CD14-positive monocyte (primary cell): Measurements from ENCODE around the gene ANO6. TPM values are rescaled to one million over a fixed set of nuclear protein-coding genes. Genes with fewer than 3 reads are reported as not detected.

Source experiments
- DNase-seq, 3 donors: peaks; one replicate each; pipeline ENCODE4 v3.0.0-alpha.2; 2011 to 2022
- H2AFZ ChIP-seq: 2 replicates; pipeline ENCODE4 v1.6.0; 2012; ENCODE audit warnings: mild to moderate bottlenecking, low read depth, low read length, inconsistent platforms; ENCODE audit not compliant: insufficient read depth, poor library complexity, severe bottlenecking
- H3K27ac ChIP-seq, 2 donors: 1 replicate in 1 of 2; 2 replicates in 1 of 2; pipeline ENCODE4 v1.5.1; 2012 to 2013; ENCODE audit warnings: low read length in 2 of 2, control low read depth in 1 of 2, inconsistent platforms in 1 of 2, low read depth in 1 of 2, mild to moderate bottlenecking in 1 of 2
- H3K27me3 ChIP-seq, 2 donors: one replicate each; pipeline versions ENCODE4 v1.6.0 to v1.6.1; 2011 to 2013; ENCODE audit warnings: low read length in 2 of 2; ENCODE audit not compliant: control insufficient read depth in 2 of 2, insufficient read depth in 2 of 2
- H3K36me3 ChIP-seq, 2 donors: replicated peaks in 1 of 2; 1 replicate in 1 of 2; 2 replicates in 1 of 2; pipeline versions ENCODE4 v1.5.1 to v1.6.1; 2012 to 2013; ENCODE audit warnings: low read length in 2 of 2, control low read depth in 1 of 2, inconsistent platforms in 1 of 2, mild to moderate bottlenecking in 1 of 2; ENCODE audit not compliant: insufficient read depth in 2 of 2, control insufficient read depth in 1 of 2
- H3K4me1 ChIP-seq, 2 donors: 1 replicate in 1 of 2; 2 replicates in 1 of 2; pipeline versions ENCODE4 v1.5.1 to v1.6.1; 2012 to 2013; ENCODE audit warnings: low read length in 2 of 2, control low read depth in 1 of 2, inconsistent platforms in 1 of 2, mild to moderate bottlenecking in 1 of 2, moderate library complexity in 1 of 2; ENCODE audit not compliant: insufficient read depth in 2 of 2, control insufficient read depth in 1 of 2
- H3K4me2 ChIP-seq: replicated peaks from 2 replicates; pipeline ENCODE3; 2012; ENCODE audit warnings: low read length, moderate library complexity, mild to moderate bottlenecking; ENCODE audit not compliant: poor library complexity, severe bottlenecking; ENCODE audit errors: extremely low read depth
- H3K4me3 ChIP-seq, 3 experiments: fragments of 200-600 bp in 1 of 3; sonication (generic) in 1 of 3; replicated peaks in 1 of 3; 1 replicate in 2 of 3; 2 replicates in 1 of 3; pipeline ENCODE4 v1.5.1; 2011 to 2013; ENCODE audit warnings: low read length in 3 of 3, mild to moderate bottlenecking in 3 of 3, control low read depth in 2 of 3, low read depth in 2 of 3, inconsistent platforms in 1 of 3, moderate library complexity in 1 of 3
- H3K79me2 ChIP-seq: 2 replicates; pipeline ENCODE4 v1.6.0; 2012; ENCODE audit warnings: mild to moderate bottlenecking, control low read depth, inconsistent platforms, low read length, moderate library complexity; ENCODE audit not compliant: insufficient read depth
- H3K9ac ChIP-seq: 2 replicates; pipeline ENCODE4 v1.6.0; 2017; ENCODE audit warnings: low read length, mild to moderate bottlenecking; ENCODE audit not compliant: insufficient read depth, poor library complexity, severe bottlenecking
- H3K9me3 ChIP-seq, 2 donors: replicated peaks in 1 of 2; 1 replicate in 1 of 2; 2 replicates in 1 of 2; pipeline versions ENCODE4 v1.5.1 to v1.6.1; 2012 to 2013; ENCODE audit warnings: low read length in 2 of 2, control low read depth in 1 of 2; ENCODE audit not compliant: control insufficient read depth in 1 of 2, insufficient read depth in 1 of 2
- H4K20me1 ChIP-seq: 2 replicates; pipeline ENCODE4 v1.6.0; 2012; ENCODE audit warnings: mild to moderate bottlenecking, low read length, control low read depth, moderate library complexity; ENCODE audit not compliant: insufficient read depth
- H3K27ac Mint-ChIP-seq, 7 donors: one replicate each; pipeline ENCODE4 v1.8.0; 2020; ENCODE audit warnings: mild to moderate bottlenecking in 7 of 7, mixed read lengths in 7 of 7, moderate library complexity in 6 of 7, inconsistent platforms in 2 of 7
- H3K27me3 Mint-ChIP-seq, 3 donors: one replicate each; pipeline ENCODE4 v1.8.0; 2021 to 2022; ENCODE audit warnings: low read depth in 3 of 3, mild to moderate bottlenecking in 3 of 3, mixed read lengths in 3 of 3, moderate library complexity in 3 of 3, inconsistent platforms in 1 of 3
- H3K36me3 Mint-ChIP-seq, 2 donors: one replicate each; pipeline ENCODE4 v1.8.0; 2020; ENCODE audit warnings: mixed read lengths in 2 of 2, inconsistent platforms in 1 of 2, mild to moderate bottlenecking in 1 of 2
- H3K4me1 Mint-ChIP-seq: one replicate; pipeline ENCODE4 v1.8.0; 2020; ENCODE audit warnings: mild to moderate bottlenecking, mixed read lengths
- H3K4me3 Mint-ChIP-seq, 2 donors: one replicate each; pipeline ENCODE4 v1.8.0; 2020; ENCODE audit warnings: mild to moderate bottlenecking in 2 of 2, mixed read lengths in 2 of 2, moderate library complexity in 1 of 2
- H3K9me3 Mint-ChIP-seq, 7 donors: one replicate each; pipeline ENCODE4 v1.8.0; 2020 to 2022; ENCODE audit warnings: mixed read lengths in 7 of 7, mild to moderate bottlenecking in 6 of 7, moderate library complexity in 6 of 7, inconsistent platforms in 2 of 7
- WGBS: methylation state at CpG from one replicate; pipeline ENCODE4 v1.1.5; 2013; ENCODE audit warnings: missing lambda C conversion rate; ENCODE audit not compliant: insufficient coverage; 5-methylcytosine and 5-hydroxymethylcytosine counted together
- intact Hi-C, 2 donors: fragments of 100-400 bp; cut with micrococcal nuclease; formaldehyde crosslinking; loops; one replicate each; pipeline versions ENCODE4 v1.15.0 to v1.15.1; 2023
- polyA plus RNA-seq, 3 donors: library from polyadenylated mRNA; depleted of rRNA in 1 of 3; unstranded in 2 of 3; stranded (reverse) in 1 of 3; fragments of 300-500 nt in 2 of 3; fragments of >200 nt in 1 of 3; fragmentation: Illumina TruSeq in 2 of 3; gene quantifications; 1 replicate in 2 of 3; 2 replicates in 1 of 3; pipeline ENCODE4 v1.2.3, GENCODE V29; 2012 to 2021
- TF ChIP-seq, protein P1 (sequence below): fragments of 200-600 bp; IDR thresholded peaks from one replicate; pipeline ENCODE4 v1.8.0; 2022; ENCODE audit warnings: antibody characterized with exemption, mild to moderate bottlenecking

ANO6 gene
- polyA plus RNA-seq, 3 donors = 20.2 to 48.7 (median 34.1) TPM

DNA sequence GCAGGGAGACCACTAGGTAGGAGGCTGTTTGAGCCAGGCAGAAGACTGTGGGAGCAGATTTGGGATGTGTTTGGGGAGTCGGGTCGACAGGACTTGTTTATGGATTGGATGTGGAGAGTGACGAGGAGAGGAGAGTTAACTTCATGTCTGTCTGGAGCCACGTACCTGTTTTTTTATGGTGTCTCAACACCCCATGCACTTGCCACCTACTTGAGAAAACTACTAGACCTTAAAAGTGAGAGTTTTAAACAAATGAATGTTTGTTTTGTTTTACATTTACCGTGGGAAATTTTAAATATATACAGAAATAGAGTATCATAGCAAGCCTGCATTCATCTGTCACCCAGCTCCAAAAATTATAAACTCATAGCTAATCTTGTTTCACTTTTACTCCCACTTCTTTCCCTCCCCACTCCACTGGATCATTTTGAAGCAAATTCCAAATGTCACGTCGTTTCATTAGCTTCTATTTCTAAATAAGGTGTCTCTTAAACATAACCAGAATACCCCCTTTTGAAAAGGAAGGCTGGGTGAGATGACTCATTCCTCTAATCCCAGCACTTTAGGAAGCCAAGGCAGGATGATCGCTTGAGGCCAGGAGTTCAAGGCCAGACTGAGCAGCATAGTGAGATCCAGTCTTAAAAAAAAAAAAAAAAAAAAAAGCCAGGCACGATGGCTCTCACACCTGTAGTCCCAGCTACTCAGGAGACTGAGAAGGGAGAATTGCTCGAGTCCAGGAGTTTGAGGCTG, 136.2 kb downstream of the ANO6 start:
- no peaks in the 10 kb centered on the region for H3K79me2 ChIP-seq
- H3K4me2 ChIP-seq = no peak overlapping the region
- peaks cover 78 to 99% of the 10 kb centered on the region in 2 donors for H3K36me3 ChIP-seq
- H4K20me1 ChIP-seq = no peaks in the 10 kb centered on the region
- intact Hi-C loops = no loop called here
- no peaks in the 10 kb centered on the region for H3K27me3 ChIP-seq
- no CpG with 5 or more reads among the region's 10 CpGs for WGBS
- Mint-ChIP-seq H3K27me3 (no peaks in the 10 kb centered on the region), H3K27ac (peak overlapping the region in 2 of 7 donors; percentile 10 to 56), H3K4me3 (no peak overlapping the region), H3K9me3 (peaks cover 0 to 5% (median 0%) of the 10 kb centered on the region in 7 donors), H3K4me1 (no peaks in the 10 kb centered on the region), H3K36me3 (peaks cover 80% of the 10 kb centered on the region in 2 donors)
- H3K9ac ChIP-seq = no peak overlapping the region
- TF ChIP-seq, protein P1, sequence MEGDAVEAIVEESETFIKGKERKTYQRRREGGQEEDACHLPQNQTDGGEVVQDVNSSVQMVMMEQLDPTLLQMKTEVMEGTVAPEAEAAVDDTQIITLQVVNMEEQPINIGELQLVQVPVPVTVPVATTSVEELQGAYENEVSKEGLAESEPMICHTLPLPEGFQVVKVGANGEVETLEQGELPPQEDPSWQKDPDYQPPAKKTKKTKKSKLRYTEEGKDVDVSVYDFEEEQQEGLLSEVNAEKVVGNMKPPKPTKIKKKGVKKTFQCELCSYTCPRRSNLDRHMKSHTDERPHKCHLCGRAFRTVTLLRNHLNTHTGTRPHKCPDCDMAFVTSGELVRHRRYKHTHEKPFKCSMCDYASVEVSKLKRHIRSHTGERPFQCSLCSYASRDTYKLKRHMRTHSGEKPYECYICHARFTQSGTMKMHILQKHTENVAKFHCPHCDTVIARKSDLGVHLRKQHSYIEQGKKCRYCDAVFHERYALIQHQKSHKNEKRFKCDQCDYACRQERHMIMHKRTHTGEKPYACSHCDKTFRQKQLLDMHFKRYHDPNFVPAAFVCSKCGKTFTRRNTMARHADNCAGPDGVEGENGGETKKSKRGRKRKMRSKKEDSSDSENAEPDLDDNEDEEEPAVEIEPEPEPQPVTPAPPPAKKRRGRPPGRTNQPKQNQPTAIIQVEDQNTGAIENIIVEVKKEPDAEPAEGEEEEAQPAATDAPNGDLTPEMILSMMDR = no peak
- no peak overlapping the region for H2AFZ ChIP-seq
- no peak for DNase-seq
- no peak overlapping the region for H3K27ac ChIP-seq
- H3K4me3 ChIP-seq = no peak overlapping the region
- no peaks in the 10 kb centered on the region for H3K4me1 ChIP-seq
- no peaks in the 10 kb centered on the region for H3K9me3 ChIP-seq

DNA sequence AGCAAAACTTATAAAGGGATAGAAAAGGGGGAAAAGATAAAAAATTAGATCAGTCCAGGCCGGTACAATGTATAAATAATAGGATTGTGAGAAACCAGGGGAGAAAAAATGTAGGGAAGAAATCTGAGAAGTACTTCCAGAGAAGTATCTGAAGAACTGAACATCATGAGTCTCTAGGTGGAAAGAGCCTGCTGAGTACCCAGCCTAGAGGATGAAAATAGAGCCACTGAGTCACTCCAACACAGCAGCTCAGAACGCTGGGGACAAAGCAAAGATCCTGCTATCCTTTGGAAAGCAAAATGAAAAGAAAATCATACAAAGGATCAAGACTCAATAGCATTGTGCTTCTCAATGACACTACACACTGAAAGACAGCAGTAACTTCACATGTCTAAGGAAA, 138.0 kb downstream of the ANO6 start:
- H3K4me2 ChIP-seq = no peak overlapping the region
- no peaks in the 10 kb centered on the region for H3K27me3 ChIP-seq
- H3K79me2 ChIP-seq = no peaks in the 10 kb centered on the region
- peaks cover 74 to 94% of the 10 kb centered on the region in 2 donors for H3K36me3 ChIP-seq
- no peaks in the 10 kb centered on the region for H4K20me1 ChIP-seq
- Mint-ChIP-seq H3K9me3 (peaks cover 0 to 5% (median 0%) of the 10 kb centered on the region in 7 donors), H3K4me1 (no peaks in the 10 kb centered on the region), H3K36me3 (peaks cover 81 to 86% of the 10 kb centered on the region in 2 donors), H3K27me3 (no peaks in the 10 kb centered on the region), H3K27ac (no peak overlapping the region), H3K4me3 (no peak overlapping the region)
- H2AFZ ChIP-seq = no peak overlapping the region
- no peak overlapping the region for H3K4me3 ChIP-seq
- no peaks in the 10 kb centered on the region for H3K9me3 ChIP-seq
- TF ChIP-seq, protein P1 = no peak
- intact Hi-C loops = no loop called here
- no peaks in the 10 kb centered on the region for H3K4me1 ChIP-seq
- WGBS = 100% methylated on average over 1 of the region's 2 CpGs
- no peak overlapping the region for H3K9ac ChIP-seq
- no peak overlapping the region for H3K27ac ChIP-seq
- no peak for DNase-seq
